Lung microvascular endothelial cell (primary cell): Measurements from ENCODE around the gene NTSR2. TPM values are rescaled to one million over a fixed set of nuclear protein-coding genes. Genes with fewer than 3 reads are reported as not detected.
"Not testable (repeated sequence)": the region's sequence is repeated elsewhere in the genome, so short reads cannot be mapped to it uniquely, and the experiment has no call there.

Experiments
- DNase-seq, 2 donors: peaks; one replicate each; pipeline versions ENCODE4 v3.0.0 to v3.0.0-alpha.2; 2010; ENCODE audit warnings: low read depth in 2 of 2
- total RNA-seq: library from RNA; depleted of rRNA; stranded (reverse); fragments of >200 nt; gene quantifications from 2 replicates; pipeline ENCODE4 v1.2.1, GENCODE V29; 2014

The NTSR2 gene
- total RNA-seq, 1 donor from 2014 or later, result not detected

DNA sequence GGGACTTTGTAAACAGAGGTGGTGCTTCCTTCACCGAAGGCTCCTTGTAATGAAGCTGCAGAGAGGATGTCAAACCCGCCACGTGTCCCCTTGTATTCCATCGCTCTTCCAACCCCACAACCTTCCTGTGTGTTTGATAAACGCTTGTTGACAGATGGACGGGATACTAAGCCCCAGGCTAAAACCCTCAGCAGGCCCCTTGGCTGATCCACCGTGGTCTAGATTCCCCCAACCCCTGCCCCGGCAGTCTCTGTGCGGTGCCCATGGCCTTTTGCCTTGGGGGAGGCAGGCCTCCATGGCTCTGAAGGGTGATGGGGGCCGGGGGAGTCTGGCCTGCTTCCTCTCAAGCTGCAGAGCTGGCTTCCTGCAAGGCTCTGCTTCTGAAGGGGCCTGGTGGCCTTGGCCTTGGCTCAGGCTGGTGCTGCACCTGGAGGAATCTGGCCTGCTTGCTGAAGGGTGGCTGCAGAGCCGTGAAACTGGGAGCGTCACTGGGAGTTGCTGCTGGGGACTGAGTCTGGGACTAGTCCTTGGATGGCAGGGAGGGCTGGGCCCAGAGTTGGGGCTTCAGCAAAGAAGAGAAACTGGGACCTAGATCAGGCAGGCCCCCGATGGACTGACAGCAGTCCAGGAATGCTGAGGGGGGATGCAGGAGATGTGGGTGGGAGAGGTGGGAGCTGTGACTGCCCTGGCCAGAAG lies 9.6 kb upstream of the NTSR2 start:
- no peak for DNase-seq

DNA sequence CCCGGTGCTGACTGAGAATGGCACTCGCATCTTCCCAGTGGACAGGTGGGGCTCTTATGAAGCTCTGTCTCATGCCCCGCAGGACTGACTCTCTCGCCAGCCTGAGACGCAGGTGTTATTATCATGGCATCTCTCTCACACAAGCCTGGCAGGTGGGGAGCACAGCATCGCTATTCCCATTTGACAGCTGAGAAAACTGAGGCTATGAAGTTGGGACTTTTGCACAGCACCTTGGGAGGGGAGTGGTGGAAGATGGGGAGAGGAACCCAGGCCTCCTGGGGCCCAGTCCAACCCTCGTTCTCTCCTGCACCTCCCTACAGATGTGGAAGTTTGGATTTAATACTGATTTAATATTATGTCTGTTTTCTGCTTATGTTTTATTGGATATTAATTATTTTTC lies 9.0 kb upstream of the NTSR2 start:
- DNase-seq, result no peak

DNA sequence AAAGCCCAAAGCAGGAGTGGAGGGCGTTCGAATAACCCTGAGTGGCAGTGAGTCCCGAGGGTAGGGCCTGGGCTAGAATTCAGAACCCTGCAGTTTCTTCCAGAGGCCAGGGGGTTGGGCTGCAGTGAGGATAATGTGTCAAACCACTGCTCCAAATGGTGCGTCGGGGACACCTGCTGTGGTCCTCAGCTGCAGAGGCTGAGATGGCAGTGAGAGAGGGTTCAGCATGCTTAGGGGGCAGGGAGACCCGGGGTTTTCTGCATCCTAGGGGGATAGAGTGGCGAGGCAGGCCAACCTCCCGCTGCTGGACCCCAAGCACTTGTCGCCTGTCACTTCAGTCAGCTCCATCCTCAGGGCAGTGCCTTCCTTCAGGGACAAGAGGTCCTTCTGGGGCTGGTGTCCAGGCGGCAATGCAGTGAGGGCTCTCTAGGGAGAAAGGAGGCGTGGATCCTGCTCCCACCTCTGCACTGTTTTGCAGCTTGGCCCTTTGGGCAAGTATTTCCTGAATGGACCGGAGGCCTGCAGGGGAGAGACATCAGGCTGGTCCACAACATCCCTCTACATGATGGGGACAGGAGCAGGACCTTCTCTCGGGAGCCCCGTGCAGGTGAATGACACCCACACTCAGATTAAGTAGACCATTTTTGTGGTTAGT lies 8.4 kb upstream of the NTSR2 start:
- no peak for DNase-seq

DNA sequence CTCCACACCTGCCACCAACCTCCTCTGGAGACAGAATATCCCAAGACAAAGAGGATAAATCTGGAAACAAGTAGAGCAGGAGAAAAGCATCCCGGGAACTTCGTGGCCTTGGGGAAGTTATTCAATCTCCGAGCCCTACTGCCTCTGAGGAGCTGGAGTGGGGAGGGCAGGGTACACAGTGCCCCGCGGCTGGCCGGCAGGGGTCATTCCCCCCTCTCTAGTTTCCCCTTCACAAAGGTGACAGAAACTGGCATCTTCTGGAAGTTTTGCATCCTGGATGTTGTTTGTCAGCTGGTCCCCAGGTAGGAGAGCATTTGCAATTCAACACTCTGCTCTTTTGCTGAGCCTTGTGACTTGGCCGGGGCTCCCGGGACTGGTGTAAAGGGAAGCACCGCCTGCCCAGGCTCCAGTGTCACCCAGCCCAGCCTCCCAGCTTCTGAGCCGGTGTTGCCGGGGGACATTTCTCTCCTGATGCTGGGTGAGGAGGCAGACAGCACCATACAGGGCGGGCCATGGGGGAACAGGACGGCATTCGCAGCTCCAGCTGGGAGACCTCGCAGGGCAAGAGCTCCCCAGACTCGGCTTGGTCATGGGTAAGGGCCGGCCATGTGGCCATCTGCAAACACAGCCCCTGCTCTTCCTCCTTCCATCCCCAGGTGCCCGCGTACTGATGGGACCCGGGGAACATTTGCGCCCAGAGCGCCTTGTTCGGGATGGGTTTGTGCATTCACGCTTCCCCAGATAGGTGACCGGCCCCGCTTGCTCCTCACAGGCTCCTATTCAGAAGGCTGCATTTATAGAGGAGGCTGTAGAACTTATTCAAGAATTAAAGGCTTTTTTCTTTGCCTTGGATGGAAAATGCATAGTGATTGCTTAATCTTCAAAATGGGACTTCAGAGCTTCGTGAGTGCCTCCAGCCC lies 7.4 kb upstream of the NTSR2 start:
- DNase-seq, result peak in 1 of 2 donors; percentile 41

DNA sequence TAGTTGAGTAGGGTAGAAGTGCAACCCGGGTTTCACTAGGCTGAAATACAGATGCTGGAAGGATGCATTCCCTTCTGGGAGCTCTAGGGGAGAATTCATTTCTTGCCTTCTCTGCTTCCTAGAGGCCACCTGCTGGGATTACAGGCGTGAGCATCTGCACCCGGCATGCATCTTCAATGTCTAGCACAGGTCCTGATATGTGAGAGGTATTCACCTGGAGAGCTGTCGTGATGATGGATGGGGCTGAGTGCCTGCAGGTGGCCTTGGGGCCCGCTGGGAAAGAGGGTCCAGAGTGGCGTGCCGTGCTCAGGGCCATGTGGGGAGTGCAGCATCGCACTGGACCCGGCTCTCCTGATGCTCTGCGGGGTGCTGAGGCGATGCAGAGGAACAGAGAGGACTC lies 6.6 kb upstream of the NTSR2 start:
- no peak for DNase-seq

DNA sequence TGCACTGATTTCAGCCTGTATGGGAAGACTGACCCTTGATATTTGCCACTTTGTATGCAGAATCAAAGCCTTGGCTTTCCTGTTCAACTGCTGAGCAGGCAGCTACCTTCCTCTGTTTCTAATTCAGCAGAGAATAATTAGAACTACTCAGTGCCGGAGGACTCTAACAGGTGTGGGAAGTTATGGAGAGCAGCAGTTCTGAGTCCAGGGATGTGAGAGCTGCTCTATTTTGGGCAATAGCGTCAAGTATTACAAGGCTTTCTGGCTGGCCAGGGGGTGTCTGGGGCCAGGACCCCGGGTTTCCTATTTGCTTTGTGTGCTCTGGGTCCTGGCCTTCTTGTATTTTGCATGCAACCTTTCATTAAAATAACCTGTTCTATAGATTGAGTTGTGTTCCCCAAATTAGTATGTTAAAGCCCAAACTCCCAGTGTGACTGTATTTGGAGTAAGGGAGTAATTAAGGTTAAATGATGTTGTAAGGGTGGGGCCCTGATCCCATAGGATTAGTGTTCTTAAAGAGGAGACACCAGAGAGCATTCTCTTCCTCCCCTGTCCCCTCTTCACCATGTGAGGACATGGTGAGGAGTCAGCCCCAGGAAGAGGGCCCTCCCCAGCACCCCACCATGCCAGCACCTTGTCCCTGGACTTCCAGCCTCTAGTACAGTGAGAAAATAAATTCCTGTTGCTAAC lies 5.6 kb upstream of the NTSR2 start:
- DNase-seq, result no peak

DNA sequence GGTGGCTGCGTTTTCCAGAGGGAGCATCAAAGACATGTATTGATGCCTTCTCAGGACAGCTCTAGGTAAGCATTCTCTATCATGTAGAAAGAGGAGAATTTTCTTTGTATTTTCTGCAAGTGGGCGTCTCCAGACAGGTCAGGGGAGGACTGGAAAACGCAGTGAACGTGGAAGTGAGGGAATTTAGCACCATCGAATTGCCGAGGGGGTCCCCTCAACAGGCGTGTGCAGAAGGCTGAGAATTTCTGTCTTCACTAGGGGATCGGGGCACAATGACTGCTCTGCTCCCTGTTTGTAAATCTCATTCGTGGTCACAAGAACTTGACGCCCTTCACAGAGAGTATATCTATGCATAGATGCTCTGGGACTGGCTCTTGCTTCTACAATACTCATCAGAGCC lies 5.0 kb upstream of the NTSR2 start:
- DNase-seq, result no peak

DNA sequence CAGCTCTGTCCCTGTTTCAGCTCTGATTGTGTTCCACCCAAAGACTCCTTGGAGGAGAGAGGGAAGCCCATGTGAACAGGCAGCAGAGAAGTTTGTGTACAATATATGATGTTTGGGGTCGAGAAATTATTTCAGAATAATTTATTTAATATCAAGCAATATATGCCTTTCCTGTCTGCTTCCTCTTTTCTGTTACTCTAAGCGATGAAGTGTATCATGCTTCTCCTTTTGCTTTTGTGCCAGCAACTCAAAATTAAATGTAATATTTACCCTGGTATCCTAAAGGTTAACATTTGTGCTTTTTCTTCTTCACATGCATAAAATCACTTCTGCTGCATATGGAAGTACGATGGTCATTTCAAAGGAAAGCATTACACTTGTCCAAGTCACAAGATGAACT lies 2.4 kb upstream of the NTSR2 start:
- no peak for DNase-seq

DNA sequence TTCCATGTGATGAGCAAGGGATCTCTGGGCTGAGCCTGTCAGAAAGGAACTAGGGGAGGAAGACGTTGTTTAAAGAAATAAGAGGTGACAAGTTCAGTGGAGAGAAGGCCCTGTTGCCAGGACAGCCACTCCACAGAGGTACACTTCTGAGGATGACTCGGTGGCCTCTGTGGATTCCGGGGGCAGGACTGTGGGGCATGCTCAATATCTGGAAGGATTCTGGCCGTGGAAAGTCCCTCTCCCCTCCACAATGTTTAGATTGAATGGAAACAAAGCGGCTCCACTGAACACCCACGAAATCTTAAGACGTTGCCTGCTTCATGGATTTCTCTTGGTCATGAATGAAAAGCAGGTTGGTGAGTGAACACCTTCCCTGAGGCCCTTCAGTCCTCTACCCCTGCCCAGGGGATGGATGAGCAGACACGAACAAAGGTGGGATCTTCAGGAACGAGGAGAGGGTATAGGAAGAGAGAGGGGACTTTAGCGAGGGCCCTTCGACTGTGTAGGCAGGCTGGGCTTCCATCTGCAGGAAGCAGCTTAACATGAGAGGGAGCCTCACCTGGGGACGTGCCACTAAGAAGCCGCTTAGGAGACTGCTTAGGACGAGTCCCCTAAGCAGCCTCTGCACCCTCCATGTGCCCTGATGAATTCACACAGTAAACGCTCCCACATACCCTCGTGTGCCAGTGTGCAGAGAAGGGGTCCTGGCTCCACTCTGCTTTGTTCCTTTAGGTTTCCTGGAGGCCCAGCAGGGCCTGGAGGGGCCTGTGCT lies 1.9 kb downstream of the NTSR2 start:
- no peak for DNase-seq

DNA sequence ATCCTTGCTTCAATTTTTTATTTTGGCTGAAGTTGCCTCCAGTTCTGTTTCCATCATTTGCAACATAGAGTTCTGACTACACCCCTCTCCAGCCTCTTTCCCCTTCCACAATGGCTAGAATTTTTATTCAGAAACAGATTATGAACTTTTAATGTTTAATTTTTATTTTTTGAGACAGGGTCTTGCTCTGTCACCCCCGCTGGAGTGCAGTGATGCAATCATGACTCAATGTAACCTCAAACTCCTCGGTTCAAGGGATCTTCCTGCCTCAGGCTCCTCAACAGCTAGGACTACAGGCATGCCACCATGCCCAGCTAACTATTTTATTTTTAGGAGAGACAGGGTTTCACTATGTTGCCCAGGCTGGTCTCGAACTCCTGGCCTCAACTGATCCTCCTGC lies 2.8 kb downstream of the NTSR2 start:
- no peak for DNase-seq

DNA sequence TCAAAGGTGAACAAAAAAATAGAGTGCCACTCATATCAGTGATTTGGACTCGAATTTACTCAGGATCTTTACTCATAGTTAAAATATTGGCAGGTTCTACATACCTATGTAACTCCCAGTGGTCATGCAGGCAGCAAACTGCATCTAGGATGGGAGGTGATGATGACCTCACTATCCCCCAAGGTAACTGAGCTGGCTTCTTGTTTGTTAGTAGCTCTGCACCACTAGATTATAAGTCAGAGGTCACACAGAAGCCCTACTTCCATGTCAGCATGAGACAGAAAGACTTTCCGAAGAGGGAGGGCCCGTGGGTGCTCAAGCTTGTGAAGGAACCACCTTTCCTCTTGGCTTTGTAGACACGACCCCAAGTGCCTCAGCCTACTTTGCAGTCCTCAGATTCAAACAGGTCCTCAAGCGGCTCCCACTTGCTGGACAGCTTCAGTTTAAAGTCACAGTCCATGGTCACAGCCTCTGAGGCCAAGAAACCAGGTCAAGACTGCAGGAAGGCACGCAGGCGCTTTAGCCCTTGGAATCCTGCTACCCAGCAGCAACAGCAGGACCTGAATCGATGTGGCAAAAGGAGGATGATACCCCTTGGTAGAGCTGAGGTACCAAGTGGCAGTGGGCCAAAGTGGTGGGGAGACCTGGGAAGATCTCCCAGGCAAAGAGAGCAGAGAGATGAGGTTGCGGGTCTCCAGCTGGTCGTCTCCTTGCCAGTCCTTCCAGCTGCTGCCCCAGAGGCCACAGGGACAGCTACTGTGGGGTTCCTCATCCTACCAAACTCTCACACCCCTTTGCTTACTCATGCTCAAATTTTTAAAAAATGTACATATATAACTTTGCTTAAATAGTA lies 4.3 kb downstream of the NTSR2 start:
- DNase-seq, result no peak

DNA sequence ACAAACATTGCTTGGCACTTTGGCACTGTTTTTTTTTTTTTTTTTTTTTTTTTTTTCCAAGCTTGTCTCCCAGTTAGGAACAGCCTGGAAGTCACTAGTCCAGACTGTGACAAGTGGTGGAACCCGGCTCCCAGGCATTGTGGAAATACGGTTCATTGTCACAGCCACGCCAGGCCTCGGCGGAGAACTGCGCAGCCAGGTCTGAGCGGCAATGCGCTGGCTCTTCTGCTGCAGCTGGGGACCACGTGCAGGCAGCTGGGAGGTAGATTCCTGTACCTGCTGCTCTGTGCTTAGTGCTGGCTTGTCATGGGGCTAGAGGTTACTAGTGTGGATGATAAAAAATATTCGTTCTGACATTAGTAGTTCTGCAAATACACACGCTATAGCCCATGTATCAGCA lies 5.0 kb downstream of the NTSR2 start:
- DNase-seq, result no peak

DNA sequence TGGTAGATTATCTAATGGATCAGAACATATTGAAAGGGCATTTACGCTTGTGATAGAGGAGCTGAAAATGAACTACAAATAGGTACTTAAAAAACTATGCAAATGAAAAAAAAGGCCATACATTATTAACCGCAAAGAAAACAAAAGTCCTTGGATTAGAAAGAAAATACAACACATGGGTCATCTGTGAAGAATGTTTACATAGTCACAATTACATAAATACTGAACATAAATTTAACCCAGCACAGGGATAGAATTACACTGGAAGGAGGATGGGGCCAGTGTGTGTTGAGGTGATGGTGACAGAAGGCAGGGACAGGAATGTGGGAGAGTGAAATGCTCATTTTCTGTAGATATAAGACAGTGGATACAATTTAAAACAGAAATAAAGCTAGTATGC lies 6.6 kb downstream of the NTSR2 start:
- no peak for DNase-seq

DNA sequence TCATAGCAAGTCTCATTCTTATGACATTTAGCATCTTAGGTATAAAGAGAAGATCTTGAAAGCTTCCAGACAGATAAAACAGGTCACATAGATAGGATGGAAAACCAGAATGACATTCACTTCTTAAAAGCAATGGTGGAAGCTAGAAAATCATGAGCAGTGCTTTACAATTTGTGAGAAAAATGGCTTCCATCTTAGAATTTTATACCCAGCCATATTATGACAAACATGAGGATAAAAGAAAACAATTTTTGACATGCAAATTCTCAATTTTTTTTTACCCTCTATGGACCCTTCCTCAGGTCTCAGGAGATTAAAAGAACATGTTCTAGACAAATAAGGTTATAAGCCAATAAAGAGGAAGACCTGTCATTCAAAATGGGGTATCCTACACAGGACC lies 7.1 kb downstream of the NTSR2 start:
- no peak for DNase-seq

DNA sequence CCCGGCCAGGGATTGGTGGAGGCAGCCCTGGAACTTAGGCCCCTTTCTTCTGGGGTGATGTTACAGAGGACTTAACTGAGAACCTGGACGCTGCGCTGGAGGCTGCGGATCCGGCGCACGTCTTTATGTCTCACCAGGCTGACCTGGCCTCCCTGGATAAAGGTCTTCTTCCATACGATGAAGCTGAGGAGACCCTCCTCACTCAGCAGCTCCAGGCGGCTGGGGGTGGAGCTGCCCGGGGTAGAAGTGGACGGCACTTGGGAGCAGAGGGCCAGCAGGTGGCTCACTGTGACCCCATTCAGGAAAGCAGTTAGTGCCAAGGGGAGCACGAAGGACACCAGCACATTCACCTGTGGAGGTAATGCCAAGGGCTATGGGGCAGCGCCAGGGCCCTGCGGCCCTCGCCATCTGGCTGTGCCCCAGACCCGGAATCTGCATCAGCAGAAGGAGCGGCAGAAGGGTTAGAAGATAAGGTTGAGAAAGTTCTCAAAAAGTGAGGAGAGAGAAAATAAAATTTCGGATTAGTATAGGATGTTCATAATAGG lies 8.0 kb downstream of the NTSR2 start:
- DNase-seq, result no peak

DNA sequence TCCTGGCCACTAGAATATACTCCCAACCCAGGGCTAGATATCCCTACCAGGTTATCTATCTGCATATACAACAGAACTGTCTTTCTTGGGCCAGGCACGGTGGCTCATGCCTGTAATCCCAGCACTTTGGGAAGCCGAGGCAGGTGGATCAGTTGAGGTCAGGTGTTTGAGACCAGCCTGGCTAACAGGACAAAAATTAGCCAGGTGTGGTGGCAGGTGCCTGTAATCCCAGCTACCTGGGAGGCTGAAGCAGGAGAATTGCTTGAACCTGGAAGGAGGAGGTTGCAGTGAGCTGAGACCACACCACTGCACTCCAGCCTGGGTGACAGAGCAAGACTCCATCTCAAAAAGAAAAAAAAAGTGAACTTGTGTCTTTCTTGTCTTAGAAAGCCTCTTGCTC lies 9.6 kb downstream of the NTSR2 start:
- DNase-seq, result not testable (repeated sequence)

DNA sequence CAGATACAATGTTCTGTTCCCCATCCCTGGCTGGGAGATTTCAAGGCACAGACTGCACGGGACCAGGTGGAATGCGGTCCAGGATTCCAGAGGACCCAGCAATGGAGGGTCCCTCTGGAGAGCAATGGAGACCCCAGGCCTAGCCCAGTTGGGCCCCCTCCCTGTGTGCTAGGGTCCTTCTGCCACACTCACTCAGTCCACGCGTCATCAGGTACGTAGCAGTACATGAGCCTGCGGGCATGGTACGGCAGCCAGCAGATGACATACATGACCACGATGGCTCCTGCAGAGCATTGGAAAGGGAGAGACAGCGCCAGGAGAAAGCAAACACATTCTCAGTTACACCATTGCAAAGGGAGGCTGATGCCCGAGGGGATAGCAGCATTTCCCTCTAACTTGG lies 10.1 kb downstream of the NTSR2 start:
- DNase-seq, result no peak

DNA sequence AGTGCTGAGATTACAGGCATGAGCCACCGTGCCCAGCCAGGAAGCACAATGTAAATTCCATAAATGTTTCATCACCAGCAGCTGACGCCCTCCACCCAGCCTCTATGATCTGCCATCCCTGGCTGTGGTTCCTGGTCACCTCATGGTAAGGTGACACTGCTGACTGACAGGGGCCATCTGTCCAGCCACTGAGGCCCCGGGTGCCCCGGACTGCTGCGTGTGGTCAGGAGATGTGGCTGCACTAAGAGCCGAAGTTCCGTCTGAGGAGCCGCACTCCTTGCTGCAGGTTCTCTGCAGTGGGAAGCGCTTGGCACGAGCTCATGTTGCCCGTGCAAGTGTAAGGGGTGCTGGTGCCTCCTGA lies 10.9 kb downstream of the NTSR2 start:
- no peak for DNase-seq

DNA sequence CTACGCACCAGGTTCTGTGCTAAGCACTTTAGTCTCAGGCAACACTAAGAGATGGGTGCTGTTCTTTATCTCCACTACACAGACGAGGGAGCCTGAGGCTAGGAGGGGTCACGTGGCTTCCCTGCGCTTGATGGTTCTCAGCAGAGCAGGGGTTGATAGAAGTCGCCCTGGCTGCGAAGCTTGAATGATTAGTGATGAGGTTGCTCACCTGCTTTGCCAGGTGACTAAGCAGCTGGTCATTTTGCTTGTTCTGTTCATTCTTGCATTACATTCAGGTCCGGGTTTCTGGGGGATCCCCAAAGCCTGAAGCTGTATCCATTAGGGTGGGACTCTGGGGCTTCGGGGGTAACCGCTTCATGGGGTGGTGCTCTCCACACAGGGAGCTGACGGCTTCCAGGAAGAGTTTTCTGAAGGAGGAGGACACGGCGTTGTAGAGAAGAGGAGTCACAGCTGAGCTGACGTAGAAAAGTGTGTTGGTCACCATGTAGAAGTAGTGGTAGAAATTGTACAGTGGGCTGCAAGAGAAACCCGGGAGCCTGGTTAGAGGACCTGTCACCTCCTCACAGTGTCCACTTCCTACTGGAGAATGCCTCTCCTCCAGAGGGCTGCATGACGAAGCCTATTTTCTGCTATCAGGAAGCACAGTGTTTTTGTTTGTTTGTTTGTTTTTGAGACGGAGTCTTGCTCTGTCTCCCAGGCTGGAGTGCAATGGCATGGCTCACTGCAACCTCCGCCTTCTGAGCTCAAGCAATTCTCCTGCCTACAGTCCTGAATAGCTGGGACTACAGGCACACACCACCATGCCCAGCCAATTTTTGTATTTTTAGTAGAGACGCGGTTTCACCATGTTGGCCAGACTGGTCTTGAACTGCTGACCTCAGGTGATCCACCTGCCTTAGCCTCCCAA lies 11.5 kb downstream of the NTSR2 start:
- DNase-seq, result no peak
